NCI-H1092 treated with DMSO at 0.1 percent for 48 hours (cell line): ENCODE data around the gene C1orf116.

ENCODE experiments used
- DNase-seq: peaks from one replicate; lab custom pipeline; 2025; lab: John Stamatoyannopoulos, UW

C1orf116 gene

GRCh38 chr1:207019661-207020060, 12.9 kb downstream of the C1orf116 start:
- DNase-seq: no peak

DNA sequence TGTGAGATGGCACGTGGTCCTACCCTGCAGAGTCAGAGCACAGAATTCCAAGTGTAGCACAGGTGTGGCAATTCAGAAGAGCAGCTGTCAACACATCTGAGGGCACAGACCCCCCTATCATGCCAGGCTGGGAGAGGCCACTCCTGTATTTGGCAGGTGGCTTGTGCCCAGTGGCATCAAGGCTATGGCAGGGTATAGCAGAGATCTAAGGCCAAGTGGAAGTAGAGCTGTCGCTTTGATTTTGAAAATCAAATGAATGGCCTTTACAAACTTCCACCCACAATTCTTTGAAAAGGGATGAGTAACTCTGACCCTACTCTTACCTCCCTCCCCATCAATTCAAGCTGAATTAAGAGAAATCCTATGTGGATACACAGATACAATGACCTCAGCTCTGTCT, 13.4 kb downstream of the C1orf116 start:
- no peak for DNase-seq

- no peak for DNase-seq
These were observed 13.8 kb downstream of the C1orf116 start for GRCh38 chr1:207018707-207019106.

GRCh38 chr1:207017615-207018559, 14.7 kb downstream of the C1orf116 start:
- no peak for DNase-seq

- DNase-seq: no peak
These were observed 16.8 kb downstream of the C1orf116 start for GRCh38 chr1:207015791-207016190.

DNA sequence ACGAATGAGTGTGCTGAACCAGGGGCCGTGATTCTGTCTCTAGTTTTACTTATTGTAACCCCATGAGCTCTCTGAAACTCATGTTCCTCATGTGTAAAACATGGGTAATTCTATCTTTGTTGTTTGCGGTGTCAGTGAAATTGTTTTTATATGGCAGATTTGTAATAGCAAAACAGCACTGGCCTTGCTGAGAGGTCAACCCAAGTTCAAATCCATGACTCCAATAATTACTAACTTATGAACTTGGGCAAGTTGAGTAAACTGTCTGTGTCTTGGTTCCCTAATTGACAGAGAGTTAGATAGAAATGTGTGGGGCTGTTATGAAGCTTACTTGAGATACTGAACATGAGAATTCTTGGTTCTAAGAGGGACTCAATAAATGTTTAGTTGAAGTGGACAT, 17.8 kb downstream of the C1orf116 start:
- DNase-seq: no peak

DNA sequence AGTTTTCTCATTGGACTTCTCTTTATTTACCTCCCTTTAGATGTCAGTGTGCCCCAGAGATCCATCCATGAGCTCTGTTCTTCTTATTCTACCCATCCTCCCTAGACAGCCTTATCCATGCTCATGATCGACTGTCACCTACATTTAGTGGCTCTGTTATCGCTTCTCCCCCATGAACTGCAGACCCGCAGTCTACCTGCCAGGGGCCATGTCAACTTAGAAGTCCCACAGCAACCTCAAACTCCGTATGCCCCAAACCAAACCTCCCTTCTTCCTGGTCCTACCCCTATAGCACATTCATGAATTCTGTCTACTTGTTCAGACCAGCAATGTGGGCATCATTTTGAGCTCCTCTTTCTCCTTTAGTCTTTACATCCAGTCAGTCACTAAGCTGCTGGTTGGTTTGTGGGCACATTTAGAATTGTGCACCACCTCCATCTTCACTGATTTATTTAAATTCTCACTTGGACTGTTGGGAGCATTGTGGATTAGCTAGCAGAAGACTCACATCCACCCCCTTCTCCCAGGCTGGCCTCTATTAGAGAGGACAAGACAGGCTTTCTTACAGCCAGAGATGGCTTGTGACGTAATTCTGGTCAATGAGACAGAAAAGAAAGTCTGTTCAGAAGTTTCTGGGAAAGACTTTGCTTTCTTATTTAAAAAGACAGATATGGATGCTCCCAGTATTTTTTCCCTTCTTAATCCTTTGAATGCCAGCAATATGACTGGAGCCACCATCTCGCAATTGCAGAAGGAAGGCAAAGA, 19.1 kb downstream of the C1orf116 start:
- no peak for DNase-seq

- DNase-seq: no peak
These were observed 21.8 kb downstream of the C1orf116 start for GRCh38 chr1:207010726-207011125.

- no peak for DNase-seq
These were observed 22.6 kb downstream of the C1orf116 start for GRCh38 chr1:207009945-207010344.

GRCh38 chr1:207009182-207009850, 23.2 kb downstream of the C1orf116 start:
- no peak for DNase-seq

DNA sequence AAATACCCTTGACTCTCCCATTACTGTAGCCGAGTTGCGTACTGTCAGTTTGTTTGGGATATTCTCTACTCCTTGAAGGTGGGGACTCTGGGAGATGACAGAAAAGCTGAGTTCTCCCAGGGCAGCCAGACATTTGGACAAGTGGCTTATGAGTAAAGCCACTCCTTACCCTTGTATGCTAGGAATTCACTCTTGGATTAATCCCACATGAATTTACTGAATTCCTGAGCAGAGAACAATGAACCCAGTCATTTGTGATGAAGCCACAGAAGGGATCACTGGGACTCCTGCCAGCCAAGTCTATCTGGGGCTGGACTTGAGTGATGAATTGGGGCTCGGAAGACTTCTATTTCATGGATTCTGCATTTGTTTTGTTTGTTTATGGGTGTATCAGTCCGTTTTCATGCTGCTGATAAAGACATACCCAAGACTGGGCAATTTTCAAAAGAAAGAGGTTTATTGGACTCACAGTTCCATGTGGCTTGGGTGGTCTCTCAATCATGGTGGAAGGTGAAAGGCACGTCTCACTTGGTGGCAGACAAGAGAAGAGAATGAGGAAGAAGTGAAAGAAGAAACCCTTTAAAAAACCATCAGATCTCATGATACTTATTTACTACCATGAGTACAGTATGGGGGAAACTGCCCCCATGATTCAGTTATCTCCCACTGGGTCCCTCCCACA, 25.1 kb downstream of the C1orf116 start:
- no peak for DNase-seq

GRCh38 chr1:207006914-207007313, 25.6 kb downstream of the C1orf116 start:
- no peak for DNase-seq

GRCh38 chr1:207006083-207006482, 26.5 kb downstream of the C1orf116 start:
- no peak for DNase-seq

DNA sequence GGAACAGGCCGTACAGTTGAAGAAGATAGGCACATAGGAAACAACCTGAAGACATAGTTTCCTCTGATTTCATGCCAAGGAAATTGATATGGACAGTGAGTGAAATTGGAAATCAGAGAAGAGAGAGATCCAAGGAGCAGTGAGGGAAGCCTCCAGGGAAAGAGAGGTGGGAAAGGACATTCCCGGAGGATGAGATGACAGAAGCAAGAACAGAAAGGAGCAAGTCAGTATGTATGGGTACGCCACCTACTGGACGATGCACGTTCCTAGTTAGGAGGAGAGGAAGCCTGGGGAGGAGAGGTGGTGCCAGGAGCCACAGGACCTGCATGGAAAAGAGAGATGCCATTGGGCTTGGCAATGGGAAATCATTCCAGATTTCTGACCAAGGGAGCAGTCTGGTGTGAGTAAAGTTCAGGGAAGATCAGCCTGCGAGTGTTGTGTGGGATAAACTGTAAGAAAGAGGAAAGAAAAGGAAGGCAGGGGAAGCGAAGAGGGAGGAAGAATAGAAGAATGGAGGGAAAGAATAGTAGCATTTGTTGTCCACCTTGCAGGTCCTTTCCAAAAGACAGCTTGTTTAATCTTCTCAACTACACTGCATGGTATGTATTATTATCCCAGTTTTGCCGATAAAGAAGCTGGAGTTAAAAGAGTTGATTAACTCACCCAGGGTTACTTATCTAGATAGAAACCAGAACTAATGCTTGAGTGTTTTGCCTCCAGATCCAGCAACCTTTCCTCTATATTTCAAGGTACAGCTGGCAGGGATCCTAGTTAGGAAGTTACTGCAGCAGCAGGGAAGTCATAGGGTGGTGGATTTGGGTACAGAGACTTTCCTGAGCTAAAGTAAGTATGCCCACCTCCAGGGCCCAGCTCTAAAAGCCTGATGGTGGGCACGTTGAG, 27.4 kb downstream of the C1orf116 start:
- DNase-seq: peak; percentile 71

DNA sequence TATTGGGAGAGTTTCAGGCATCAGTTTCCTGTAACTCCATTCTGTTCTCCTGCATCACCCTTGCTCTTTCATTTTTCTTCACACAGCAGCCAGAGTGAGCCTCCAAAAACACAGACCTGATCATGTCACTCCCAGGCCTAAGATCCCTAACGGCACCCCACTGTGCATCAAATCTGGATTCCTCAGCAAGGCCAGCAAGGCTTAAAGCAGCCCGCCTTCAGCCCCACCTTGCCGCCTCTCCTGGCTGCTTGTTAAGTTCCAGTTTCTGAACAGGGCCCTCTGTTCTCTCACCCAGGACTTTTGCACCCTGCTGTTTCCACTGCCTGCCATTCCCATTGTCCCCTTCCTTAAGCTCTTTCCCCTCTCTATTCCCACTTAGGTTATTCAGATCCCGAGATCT, 29.3 kb downstream of the C1orf116 start:
- DNase-seq: no peak

DNA sequence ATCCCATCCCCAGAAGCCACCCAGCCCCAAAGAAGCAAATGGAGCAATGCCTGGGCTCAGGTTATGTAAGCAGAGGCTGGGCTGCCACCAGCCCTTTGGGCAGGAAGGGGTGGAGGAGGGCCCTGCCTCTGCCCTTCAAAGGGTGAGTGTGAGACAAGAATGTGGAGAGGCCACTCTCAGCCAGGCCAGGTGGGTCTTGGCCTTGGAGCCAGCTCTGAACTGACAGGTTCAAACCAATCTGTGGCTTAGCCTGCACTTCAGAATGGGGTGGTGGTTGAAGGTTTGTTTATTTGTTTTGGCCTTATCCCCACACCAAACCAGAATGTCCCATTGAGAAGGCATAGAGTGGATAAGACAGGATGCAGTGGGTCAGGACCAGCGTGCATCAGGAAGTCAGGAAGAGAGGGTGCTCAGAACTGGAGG, 29.8 kb downstream of the C1orf116 start:
- DNase-seq: no peak

DNA sequence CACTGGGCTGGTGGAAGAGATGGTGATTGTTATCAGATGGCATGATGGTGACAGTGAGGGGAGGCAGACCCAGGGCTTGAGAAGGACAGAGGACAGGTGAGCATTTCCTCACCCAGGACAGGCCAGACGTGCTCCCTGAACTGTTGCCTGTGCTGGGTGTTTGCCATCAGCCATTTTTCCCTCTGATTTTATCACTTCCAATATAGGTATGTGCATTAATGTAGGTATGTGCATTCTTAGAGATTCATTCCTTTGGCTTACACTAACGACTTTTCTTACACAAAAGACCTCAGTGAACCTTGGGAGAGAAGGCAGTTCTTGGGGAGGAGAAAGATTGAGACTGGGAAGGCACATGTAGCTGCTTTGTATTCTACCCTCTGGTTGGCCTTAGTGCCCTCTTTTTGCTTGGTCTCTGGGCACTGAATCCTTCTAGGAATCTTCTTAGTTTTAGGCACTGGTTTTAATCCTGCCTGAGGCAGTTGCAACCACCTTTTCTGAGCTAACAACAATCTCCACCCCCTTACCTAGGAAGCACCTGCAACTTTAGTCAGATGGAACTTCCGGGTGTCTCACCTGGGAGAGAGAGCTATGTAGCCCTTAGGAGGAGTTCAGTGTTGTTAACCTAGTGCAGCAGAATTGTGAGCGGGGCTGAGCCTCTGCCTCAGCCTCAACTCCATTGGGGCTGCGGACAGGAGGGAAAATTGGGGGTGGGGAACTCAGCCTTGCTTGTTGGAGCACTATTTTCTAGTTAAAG, 30.9 kb downstream of the C1orf116 start:
- DNase-seq: no peak

DNA sequence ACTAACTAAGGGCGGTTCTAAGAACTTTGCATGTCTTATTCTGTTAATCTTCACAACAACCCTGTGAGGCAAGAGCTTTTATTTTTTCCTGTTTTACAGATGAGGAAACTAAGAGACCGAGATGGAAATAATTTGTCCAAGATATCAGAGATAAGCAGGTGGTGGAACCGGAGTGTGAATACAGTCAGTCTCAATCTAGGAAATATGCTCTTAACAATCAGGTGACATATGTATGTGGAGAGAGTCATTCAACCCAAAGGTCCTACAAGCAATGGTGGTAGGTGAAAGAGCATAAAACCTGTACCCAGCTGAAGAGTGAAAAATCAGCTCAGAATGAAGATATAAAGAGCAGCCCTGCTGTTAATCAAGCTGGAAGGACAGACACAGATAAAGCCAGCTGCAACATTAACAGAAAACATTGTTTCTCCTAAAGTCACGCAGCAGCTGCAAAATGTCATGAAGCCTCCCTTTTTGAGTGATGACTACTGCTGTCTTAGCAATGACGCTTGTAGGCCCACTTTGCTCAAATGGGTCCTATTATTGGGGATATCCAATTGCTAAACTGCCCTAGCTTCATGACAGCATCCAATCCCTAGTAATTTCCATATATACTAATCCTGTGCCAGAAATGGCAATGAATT, 31.8 kb downstream of the C1orf116 start:
- no peak for DNase-seq

DNA sequence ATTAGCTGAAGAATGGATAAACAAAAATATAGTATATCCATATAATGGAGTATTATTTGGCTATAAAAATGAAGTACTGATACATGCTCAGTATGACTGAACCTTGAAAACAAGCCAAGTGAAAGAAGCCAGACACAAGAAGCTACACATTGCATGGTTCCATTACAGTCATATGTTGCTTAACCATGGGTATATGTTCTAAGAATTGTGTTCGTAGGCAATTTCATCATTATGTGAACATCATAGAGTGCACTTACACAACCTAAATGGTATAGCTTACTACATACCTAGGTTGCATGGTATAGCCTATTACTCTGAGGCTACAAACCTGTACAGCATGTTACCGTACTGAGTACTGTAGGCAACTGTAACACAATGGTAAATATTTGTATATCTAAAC, 33.7 kb downstream of the C1orf116 start:
- no peak for DNase-seq

- no peak for DNase-seq
These were observed 39.8 kb downstream of the C1orf116 start for GRCh38 chr1:206992790-206993189.
